ENCODE data around the gene ARCN1. TPM values are rescaled to one million over a fixed set of nuclear protein-coding genes. Genes with fewer than 3 reads are reported as not detected.

The ARCN1 gene
- polyA plus RNA-seq, 1 donor = 139 TPM

DNA sequence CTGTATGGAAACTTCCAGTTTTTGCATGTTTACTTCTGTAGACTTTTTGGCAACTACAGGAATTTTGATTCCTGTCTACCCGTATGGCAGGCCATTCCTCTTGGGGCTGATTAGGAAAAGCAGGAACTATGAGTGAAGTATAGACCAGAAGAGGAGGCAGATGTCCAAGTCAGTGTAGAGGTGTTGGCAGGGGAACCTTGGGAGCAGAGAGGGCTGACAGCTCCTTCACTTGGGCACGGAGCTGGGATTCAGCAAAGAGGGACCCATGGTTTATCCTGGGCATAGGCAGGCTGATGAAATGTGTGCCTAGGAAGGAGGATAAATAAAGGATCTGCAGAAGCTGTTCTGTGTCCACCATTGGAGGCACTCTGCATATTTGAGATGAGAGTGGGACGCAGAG, 74.2 kb downstream of the ARCN1 start:
- DNase-seq = no peak
- H3K4me1 ChIP-seq (ENCODE audit: control insufficient read depth, insufficient read depth, low read length) = peaks cover 30% of the 10 kb centered on the region
- peaks cover 53% of the 10 kb centered on the region for H3K36me3 ChIP-seq (ENCODE audit: control insufficient read depth, insufficient read depth, low read length)
- H3K9me3 ChIP-seq (ENCODE audit: control insufficient read depth, low read depth, low read length) = no peaks in the 10 kb centered on the region
- H3K27ac ChIP-seq (ENCODE audit: low read length) = no peak overlapping the region
- H3K4me3 ChIP-seq (ENCODE audit: low read length) = no peak overlapping the region
- 100% methylated on average over 1 of the region's 3 CpGs for WGBS (ENCODE audit: insufficient coverage, low lambda C conversion rate)
- H3K27me3 ChIP-seq (ENCODE audit: control insufficient read depth, insufficient read depth, low read length) = no peaks in the 10 kb centered on the region

- H3K36me3 ChIP-seq (ENCODE audit: control insufficient read depth, insufficient read depth, low read length) = peaks cover 54% of the 10 kb centered on the region
- H3K27ac ChIP-seq (ENCODE audit: low read length) = no peak overlapping the region
- DNase-seq = no peak
- H3K9me3 ChIP-seq (ENCODE audit: control insufficient read depth, low read depth, low read length) = no peaks in the 10 kb centered on the region
- no peaks in the 10 kb centered on the region for H3K27me3 ChIP-seq (ENCODE audit: control insufficient read depth, insufficient read depth, low read length)
- H3K4me1 ChIP-seq (ENCODE audit: control insufficient read depth, insufficient read depth, low read length) = peaks cover 12% of the 10 kb centered on the region
- WGBS (ENCODE audit: insufficient coverage, low lambda C conversion rate) = 100% methylated on average over 1 of the region's 5 CpGs
- no peak overlapping the region for H3K4me3 ChIP-seq (ENCODE audit: low read length)
Observed at GRCh38 chr11:118648291-118648690, 76.1 kb downstream of the ARCN1 start.

DNA sequence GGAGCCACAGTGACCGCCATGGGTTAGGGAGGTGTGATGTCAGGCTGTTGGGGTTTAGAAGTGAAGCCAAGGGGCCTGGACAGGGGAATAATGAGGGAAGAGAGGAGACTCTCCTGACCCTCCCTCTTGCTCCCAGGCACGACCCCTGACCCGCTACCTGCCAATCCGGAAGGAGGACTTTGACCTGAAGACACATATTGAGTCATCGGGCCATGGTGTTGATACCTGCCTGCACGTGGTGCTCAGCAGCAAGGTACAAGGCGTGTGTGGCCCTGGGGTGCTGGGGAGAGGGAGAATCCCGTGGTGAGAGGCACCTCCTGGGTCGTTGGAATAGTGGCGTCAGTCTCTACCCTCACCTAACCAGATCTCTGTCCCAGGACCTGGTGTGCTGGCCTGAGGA, 77.7 kb downstream of the ARCN1 start:
- H3K9me3 ChIP-seq (ENCODE audit: control insufficient read depth, low read depth, low read length) = no peaks in the 10 kb centered on the region
- H3K27me3 ChIP-seq (ENCODE audit: control insufficient read depth, insufficient read depth, low read length) = no peaks in the 10 kb centered on the region
- H3K4me1 ChIP-seq (ENCODE audit: control insufficient read depth, insufficient read depth, low read length) = peaks cover 11% of the 10 kb centered on the region
- peaks cover 42% of the 10 kb centered on the region for H3K36me3 ChIP-seq (ENCODE audit: control insufficient read depth, insufficient read depth, low read length)
- DNase-seq = peak; percentile 80 to 88
- H3K27ac ChIP-seq (ENCODE audit: low read length) = no peak overlapping the region
- H3K4me3 ChIP-seq (ENCODE audit: low read length) = no peak overlapping the region
- no CpG with 5 or more reads among the region's 10 CpGs for WGBS (ENCODE audit: insufficient coverage, low lambda C conversion rate)

DNA sequence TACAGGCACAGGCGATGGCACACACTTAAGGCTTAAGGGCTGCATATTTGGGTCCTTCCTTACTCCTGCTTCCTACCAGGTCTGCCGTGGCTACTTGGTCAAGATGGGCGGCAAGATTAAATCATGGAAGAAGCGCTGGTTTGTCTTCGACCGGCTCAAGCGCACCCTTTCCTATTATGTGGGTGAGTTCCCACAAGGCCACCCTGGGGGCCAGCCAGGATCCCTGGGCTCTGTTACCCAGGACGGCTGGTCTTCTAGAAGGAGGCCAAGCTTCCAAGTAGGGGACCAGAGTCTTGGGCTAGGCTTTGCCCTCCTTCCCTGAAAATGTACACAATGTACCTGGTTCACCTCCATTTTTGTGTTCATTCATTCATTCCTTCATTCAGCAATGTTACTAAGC, 78.2 kb downstream of the ARCN1 start:
- Histone ChIP-seq H3K4me1 (ENCODE audit: control insufficient read depth, insufficient read depth, low read length) (peaks cover 11% of the 10 kb centered on the region), H3K27ac (ENCODE audit: low read length) (no peak overlapping the region), H3K9me3 (ENCODE audit: control insufficient read depth, low read depth, low read length) (no peaks in the 10 kb centered on the region), H3K4me3 (ENCODE audit: low read length) (no peak overlapping the region), H3K36me3 (ENCODE audit: control insufficient read depth, insufficient read depth, low read length) (peaks cover 38% of the 10 kb centered on the region), H3K27me3 (ENCODE audit: control insufficient read depth, insufficient read depth, low read length) (no peaks in the 10 kb centered on the region)
- no peak for DNase-seq
- no CpG with 5 or more reads among the region's 8 CpGs for WGBS (ENCODE audit: insufficient coverage, low lambda C conversion rate)

- Histone ChIP-seq H3K4me3 (ENCODE audit: low read length) (no peak overlapping the region), H3K27ac (ENCODE audit: low read length) (no peak overlapping the region), H3K9me3 (ENCODE audit: control insufficient read depth, low read depth, low read length) (no peaks in the 10 kb centered on the region), H3K36me3 (ENCODE audit: control insufficient read depth, insufficient read depth, low read length) (peaks cover 34% of the 10 kb centered on the region), H3K4me1 (ENCODE audit: control insufficient read depth, insufficient read depth, low read length) (peaks cover 11% of the 10 kb centered on the region), H3K27me3 (ENCODE audit: control insufficient read depth, insufficient read depth, low read length) (no peaks in the 10 kb centered on the region)
- no peak for DNase-seq
- no CpG with 5 or more reads among the region's 3 CpGs for WGBS (ENCODE audit: insufficient coverage, low lambda C conversion rate)
Observed at GRCh38 chr11:118651820-118652219, 79.6 kb downstream of the ARCN1 start.

Other genes with a start within 250 kb of the ARCN1 start
- 7.4 TPM for gene CD3D, start 229.7 kb upstream of the ARCN1 start, polyA plus RNA-seq
- gene CD3G, start 228.1 kb upstream of the ARCN1 start, polyA plus RNA-seq = 2.5 TPM
- 39.6 TPM for gene UBE4A, start 212.8 kb upstream of the ARCN1 start, polyA plus RNA-seq
- 285 TPM for gene ATP5MG, start 170.8 kb upstream of the ARCN1 start, polyA plus RNA-seq
- gene KMT2A, start 135.9 kb upstream of the ARCN1 start, polyA plus RNA-seq = 34.8 TPM
- gene TTC36, start 44.9 kb upstream of the ARCN1 start, polyA plus RNA-seq = 1.9 TPM
- 57.8 TPM for gene TMEM25, start 41.2 kb upstream of the ARCN1 start, polyA plus RNA-seq
- gene IFT46, start 6.5 kb upstream of the ARCN1 start, polyA plus RNA-seq = 23.2 TPM
- 42.1 TPM for gene PHLDB1, start 35.2 kb downstream of the ARCN1 start, polyA plus RNA-seq
- 74.4 TPM for gene TREH, start 107.2 kb downstream of the ARCN1 start, polyA plus RNA-seq
- 71.9 TPM for gene DDX6, start 218.8 kb downstream of the ARCN1 start, polyA plus RNA-seq